T-helper 17 cell (primary cell): ENCODE data around the gene POLR2J3. TPM values are rescaled to one million over a fixed set of nuclear protein-coding genes. Genes with fewer than 3 reads are reported as not detected.
"Not testable (repeated sequence)": the region's sequence is repeated elsewhere in the genome, so short reads cannot be mapped to it uniquely, and the experiment has no call there.

Experiments used
- ATAC-seq: fragments of 150-1000 bp; cut with Tn5 transposase; 2 replicates; pipeline ENCODE4 v1.10.0; 2021; ENCODE audit warnings: mild to moderate bottlenecking, moderate library complexity
- DNase-seq, 3 donors: peaks; one replicate each; pipeline versions ENCODE4 v3.0.0 to v3.0.0-alpha.2; 2020 to 2021
- H3K9me3 ChIP-seq: one replicate; pipeline ENCODE4 v1.7.0; 2013; ENCODE audit warnings: low read length, mild to moderate bottlenecking; ENCODE audit not compliant: control insufficient read depth, poor library complexity, severe bottlenecking
- H3K27ac Mint-ChIP-seq: one replicate; pipeline ENCODE4 v1.8.0; 2022; ENCODE audit warnings: mild to moderate bottlenecking, moderate library complexity, mixed read lengths
- H3K27me3 Mint-ChIP-seq: one replicate; pipeline ENCODE4 v1.8.0; 2022; ENCODE audit warnings: mixed read lengths
- H3K36me3 Mint-ChIP-seq: one replicate; pipeline ENCODE4 v1.8.0; 2022; ENCODE audit warnings: low read depth, mixed read lengths
- H3K4me1 Mint-ChIP-seq: one replicate; pipeline ENCODE4 v1.8.0; 2022; ENCODE audit warnings: mild to moderate bottlenecking, mixed read lengths
- H3K4me3 Mint-ChIP-seq: one replicate; pipeline ENCODE4 v1.8.0; 2022; ENCODE audit warnings: mild to moderate bottlenecking, moderate library complexity, mixed read lengths
- total RNA-seq, 4 donors: library from RNA in 2 of 4; stranded (reverse) in 2 of 4; gene quantifications; one replicate each; pipeline ENCODE4 v1.2.3 and lab custom pipeline; 2022 to 2026

The POLR2J3 gene
- total RNA-seq, 2 donors from 2014 or later = 102 to 124 TPM

DNA sequence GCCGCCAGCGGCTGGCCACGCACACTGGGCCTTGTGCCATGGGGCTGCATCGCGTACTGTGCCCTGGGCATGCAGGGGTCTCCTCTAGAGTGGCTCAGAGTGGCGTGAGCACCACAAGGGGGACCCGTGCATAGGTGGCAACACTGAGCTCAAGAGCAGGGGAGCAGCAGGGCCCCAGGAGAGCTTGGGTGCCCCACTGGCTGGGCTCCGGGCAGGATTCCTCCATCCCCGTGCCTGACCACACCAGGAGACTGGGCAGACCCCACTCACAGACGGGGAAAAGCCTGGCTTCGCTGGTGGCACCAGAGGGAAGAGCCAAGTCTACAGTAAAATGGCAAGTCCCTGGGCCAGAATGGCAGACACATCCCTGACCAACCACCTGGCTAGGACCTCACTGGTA, 3.8 kb downstream of the POLR2J3 start:
- not testable (repeated sequence) for H3K36me3 Mint-ChIP-seq, DNase-seq, H3K9me3 ChIP-seq, H3K4me1 Mint-ChIP-seq, H3K4me3 Mint-ChIP-seq, ATAC-seq, H3K27me3 Mint-ChIP-seq, H3K27ac Mint-ChIP-seq

DNA sequence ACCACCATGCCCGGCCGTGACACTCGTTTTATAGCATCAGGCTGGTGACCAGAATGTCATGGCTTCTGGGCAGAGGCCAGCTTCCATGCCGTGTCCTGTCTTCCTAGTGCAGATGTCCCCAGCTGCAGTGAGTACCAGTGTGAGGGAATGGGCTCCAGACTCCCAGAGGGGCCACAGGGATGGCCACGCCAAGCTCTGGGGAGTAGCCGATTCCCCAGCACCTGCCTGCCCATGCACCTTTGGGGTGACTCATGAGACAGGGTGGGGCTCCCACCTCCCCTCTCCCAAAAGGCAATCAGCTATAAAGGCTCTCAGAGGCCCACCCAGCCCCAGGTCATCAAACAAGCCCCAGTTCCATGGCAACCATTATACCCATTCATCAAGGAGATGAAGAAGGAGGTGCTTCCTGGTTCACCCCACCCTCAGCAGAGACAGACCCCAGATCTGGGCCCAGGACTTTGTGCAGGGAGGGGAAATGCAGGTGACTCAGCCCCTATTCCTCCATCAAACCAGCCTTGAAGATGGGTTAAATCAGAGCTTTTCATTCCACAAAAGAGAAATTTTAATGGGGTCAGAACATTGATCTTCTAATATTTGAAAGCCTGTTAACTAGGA, 21.5 kb downstream of the POLR2J3 start, which contains the start of gene SPDYE2:
SPDYE2 (plus strand) TSS at position 419 of the 615 bp plus-strand sequence. CDS start 2,030 bp downstream, outside the sequence.
- not testable (repeated sequence) for DNase-seq, H3K27ac Mint-ChIP-seq, H3K4me3 Mint-ChIP-seq, H3K4me1 Mint-ChIP-seq, ATAC-seq, H3K36me3 Mint-ChIP-seq, H3K27me3 Mint-ChIP-seq, H3K9me3 ChIP-seq

DNA sequence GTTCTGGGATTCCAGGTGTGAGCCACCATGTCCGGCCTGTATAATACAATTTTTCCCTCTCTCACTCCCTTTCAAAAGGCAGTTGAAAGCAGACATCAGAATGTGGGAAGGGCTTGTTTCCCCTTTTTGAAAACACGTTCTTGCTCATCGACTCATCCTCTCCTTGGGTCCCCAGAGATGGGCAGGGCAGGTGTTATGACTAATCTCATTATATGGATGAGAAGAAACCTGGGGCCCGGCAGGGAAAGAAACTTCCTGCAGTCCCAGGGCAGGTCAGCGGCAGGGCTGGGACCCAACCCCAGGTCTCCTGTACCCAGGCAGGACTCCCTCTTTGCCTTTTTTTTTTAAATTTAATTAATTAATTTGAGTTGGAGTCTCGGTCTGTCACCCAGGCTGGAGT, 26.0 kb downstream of the POLR2J3 start:
- not testable (repeated sequence) for H3K9me3 ChIP-seq, H3K36me3 Mint-ChIP-seq, DNase-seq, ATAC-seq, H3K4me3 Mint-ChIP-seq, H3K27ac Mint-ChIP-seq, H3K4me1 Mint-ChIP-seq, H3K27me3 Mint-ChIP-seq

DNA sequence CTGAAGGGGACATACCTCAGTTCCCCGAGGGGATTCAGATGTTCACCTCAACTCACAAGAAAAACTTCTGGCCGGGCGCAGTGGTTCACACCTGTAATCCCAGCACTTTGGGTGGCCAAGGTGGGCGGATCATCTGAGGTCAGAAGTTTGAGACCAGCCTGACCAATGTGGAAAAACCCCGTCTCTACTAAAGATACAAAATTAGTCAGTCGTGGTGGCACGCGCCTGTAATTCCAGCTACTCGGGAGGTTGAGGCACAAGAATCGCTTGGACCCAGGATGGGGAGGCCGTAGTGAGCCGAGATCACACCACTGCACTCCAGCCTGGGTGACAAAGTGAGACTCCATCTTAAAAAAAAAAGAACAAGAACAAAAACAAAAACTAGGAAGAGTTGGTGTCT, 27.1 kb downstream of the POLR2J3 start:
- not testable (repeated sequence) for H3K27ac Mint-ChIP-seq, ATAC-seq, H3K4me3 Mint-ChIP-seq, H3K27me3 Mint-ChIP-seq, H3K9me3 ChIP-seq, DNase-seq, H3K4me1 Mint-ChIP-seq, H3K36me3 Mint-ChIP-seq

DNA sequence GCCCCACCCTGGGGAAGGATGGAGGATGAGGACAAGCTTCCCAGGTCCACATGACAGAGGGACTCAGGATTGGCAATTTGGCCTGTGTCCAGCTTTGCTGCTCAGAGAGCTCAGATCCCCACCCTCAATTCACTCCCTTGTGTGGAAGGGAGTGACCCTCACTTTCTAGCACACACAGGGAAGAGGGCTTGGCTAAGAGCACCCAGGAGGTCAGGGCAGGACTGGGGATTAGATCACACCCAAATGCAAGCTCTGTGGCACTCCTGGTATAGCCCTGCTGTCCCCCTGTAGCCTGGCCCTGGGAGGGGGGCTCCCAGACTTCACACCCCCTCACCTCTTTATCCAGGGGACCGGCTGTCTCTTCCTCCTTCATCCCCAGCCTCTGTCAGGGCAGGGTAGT, 28.0 kb downstream of the POLR2J3 start:
- not testable (repeated sequence) for H3K36me3 Mint-ChIP-seq, H3K9me3 ChIP-seq, ATAC-seq, H3K4me3 Mint-ChIP-seq, H3K27me3 Mint-ChIP-seq, DNase-seq, H3K27ac Mint-ChIP-seq, H3K4me1 Mint-ChIP-seq

DNA sequence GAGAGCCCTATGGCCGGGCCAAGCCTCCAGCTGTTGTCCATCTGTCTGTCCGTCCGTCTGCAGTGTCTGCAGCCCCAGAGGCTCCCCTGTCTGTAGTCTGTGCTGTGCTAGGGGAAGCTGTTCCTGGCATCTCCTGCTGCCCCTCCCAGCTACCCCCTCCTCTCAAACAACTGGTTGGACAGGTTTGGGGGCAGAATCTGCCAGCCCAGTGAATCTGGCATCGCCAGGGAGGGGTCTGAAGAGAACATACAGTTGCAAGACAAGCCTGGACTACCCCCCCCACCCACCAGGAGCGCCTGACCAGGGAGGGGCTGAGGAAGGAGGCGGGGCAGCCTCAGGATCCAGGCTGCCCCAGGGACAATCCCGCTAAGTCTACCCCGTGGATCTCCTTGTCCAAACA, 28.8 kb downstream of the POLR2J3 start, which contains the start of gene UPK3BL2:
UPK3BL2 (minus strand) TSS at position 101 of the 400 bp plus-strand sequence; CDS start at position 41, 60 bp downstream.
- not testable (repeated sequence) for DNase-seq, H3K36me3 Mint-ChIP-seq, H3K9me3 ChIP-seq, ATAC-seq, H3K4me3 Mint-ChIP-seq, H3K27ac Mint-ChIP-seq, H3K27me3 Mint-ChIP-seq, H3K4me1 Mint-ChIP-seq

DNA sequence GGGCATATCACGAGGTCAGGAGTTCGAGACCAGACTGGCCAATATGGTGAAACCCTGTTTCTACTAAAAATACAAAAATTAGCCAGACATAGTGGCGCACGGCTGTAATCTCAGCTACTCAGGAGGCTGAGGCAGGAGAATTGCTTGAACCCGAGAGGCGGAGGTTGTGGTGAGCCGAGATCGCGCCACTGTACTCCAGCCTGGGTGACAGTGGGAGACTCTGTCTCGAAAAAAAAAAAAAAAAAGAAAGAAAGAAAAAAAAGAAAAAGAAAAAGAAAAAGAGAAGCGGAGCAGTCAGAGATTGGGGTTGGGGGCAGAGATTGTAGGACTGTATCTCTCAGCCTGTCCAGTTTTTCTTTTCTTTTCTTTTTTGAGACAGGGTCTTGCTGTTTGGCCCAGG, 29.6 kb downstream of the POLR2J3 start:
- not testable (repeated sequence) for DNase-seq, H3K36me3 Mint-ChIP-seq, ATAC-seq, H3K27ac Mint-ChIP-seq, H3K9me3 ChIP-seq, H3K4me1 Mint-ChIP-seq, H3K27me3 Mint-ChIP-seq, H3K4me3 Mint-ChIP-seq

DNA sequence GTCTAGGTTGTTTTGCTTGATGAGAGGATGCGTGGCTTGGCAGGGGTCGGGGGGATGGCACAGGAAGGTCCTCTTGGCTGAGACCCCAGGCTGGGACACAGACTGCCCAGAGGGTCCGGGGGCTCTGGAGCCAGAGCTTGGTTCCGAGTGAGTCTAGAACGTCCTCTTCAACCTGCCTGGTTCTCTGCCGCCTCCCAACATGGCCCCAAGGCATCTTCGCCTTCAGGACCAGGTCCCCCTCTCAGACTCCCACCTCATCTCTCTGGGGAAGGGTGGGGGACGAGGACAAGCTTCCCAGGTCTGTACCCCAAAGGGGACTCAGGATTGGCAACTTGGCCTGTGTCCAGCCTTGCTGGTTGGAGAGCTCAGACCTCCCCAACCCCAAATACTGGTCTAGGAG, 30.3 kb downstream of the POLR2J3 start:
- ATAC-seq, DNase-seq, H3K4me1 Mint-ChIP-seq, H3K27ac Mint-ChIP-seq, H3K9me3 ChIP-seq, H3K27me3 Mint-ChIP-seq, H3K4me3 Mint-ChIP-seq, H3K36me3 Mint-ChIP-seq: not testable (repeated sequence)

DNA sequence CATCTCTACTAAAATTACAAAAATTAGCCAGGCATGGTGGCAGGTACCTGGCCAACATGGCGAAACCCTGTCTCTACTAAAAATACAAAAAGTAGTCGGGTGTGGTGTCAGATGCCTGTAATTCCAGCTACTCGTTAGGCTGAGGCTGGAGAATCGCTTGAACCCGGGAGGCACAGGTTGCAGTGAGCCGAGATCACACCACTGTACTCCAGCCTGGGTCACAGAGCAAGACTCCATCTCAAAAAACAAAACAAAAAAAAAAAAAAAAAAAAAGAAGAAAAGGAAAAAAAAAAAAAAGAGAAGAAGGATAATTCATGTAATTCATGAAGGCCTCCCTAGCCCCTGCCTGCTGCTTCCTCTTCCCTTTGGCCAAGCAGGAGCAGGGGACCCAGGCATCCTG, 31.8 kb downstream of the POLR2J3 start:
- not testable (repeated sequence) for H3K4me3 Mint-ChIP-seq, H3K9me3 ChIP-seq, DNase-seq, H3K4me1 Mint-ChIP-seq, H3K27ac Mint-ChIP-seq, H3K36me3 Mint-ChIP-seq, ATAC-seq, H3K27me3 Mint-ChIP-seq

DNA sequence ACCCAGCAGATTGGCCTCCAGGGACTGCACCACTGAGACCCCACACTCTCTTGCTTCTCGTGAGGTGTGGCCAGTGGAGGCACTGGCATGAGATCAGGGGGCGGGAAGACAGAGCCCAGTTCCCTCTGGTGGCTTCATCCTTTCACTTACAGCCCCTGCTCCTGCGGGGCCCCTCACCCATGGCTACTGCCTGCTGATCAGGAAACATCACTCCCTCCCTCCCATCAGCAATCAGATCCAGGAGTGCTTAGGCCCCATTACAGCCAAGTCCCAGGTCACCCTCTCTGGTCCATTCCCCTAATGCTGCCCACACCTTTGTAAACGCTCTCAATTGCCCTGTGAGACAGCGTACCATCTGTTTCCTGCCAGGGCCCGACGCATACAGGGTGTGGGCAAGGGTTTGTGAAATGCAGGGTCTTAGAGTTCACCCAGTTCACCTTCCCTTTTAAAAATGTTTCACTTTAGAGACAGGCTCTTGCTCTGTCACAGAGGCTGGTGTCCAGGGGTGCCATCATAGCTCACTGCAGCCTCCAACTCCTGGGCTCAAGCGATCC, 37.2 kb downstream of the POLR2J3 start:
- not testable (repeated sequence) for H3K4me1 Mint-ChIP-seq, ATAC-seq, H3K4me3 Mint-ChIP-seq, H3K36me3 Mint-ChIP-seq, DNase-seq, H3K27ac Mint-ChIP-seq, H3K9me3 ChIP-seq, H3K27me3 Mint-ChIP-seq

DNA sequence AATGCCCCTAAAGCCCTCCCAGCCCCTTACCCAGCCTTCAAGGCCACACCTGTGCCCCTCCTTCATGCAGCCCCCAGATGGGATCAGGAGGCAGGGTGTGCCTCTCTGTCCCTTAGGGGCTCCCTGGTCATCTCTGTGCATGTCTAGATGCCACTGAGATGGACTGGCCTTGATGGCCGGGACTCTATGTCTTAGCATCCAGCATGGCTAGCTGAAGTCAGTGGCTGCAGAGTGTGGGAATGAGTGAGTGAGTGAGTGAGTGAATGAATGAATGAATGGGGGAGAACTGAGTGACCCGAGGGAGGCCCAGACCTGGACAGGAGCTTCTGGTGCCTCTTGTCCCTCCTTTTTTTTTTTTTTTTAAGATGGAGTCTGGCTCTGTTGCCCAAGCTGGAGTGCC, 40.3 kb downstream of the POLR2J3 start:
- H3K9me3 ChIP-seq, ATAC-seq, DNase-seq, H3K36me3 Mint-ChIP-seq, H3K4me1 Mint-ChIP-seq, H3K4me3 Mint-ChIP-seq, H3K27ac Mint-ChIP-seq, H3K27me3 Mint-ChIP-seq: not testable (repeated sequence)

DNA sequence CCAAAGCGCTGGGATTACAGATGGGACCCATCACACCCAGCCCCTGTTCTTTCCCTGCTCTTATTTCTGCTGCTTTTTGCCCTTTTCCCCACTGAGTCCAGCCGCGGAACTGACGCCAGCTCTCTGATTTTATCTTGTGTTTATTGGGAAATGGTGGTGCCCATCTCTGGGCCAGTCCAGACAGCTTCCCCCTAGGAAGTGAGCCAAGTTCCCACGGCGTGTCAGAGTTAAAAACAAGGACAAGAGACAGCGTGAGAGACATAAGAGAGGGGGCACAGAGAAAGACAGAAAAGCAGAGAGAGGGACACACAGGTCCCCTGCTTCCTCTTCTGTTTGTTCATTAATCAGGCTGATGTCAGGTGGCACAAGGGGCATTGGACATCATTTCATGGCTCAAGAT, 40.8 kb downstream of the POLR2J3 start:
- not testable (repeated sequence) for H3K9me3 ChIP-seq, H3K4me1 Mint-ChIP-seq, H3K27me3 Mint-ChIP-seq, H3K4me3 Mint-ChIP-seq, DNase-seq, ATAC-seq, H3K36me3 Mint-ChIP-seq, H3K27ac Mint-ChIP-seq

DNA sequence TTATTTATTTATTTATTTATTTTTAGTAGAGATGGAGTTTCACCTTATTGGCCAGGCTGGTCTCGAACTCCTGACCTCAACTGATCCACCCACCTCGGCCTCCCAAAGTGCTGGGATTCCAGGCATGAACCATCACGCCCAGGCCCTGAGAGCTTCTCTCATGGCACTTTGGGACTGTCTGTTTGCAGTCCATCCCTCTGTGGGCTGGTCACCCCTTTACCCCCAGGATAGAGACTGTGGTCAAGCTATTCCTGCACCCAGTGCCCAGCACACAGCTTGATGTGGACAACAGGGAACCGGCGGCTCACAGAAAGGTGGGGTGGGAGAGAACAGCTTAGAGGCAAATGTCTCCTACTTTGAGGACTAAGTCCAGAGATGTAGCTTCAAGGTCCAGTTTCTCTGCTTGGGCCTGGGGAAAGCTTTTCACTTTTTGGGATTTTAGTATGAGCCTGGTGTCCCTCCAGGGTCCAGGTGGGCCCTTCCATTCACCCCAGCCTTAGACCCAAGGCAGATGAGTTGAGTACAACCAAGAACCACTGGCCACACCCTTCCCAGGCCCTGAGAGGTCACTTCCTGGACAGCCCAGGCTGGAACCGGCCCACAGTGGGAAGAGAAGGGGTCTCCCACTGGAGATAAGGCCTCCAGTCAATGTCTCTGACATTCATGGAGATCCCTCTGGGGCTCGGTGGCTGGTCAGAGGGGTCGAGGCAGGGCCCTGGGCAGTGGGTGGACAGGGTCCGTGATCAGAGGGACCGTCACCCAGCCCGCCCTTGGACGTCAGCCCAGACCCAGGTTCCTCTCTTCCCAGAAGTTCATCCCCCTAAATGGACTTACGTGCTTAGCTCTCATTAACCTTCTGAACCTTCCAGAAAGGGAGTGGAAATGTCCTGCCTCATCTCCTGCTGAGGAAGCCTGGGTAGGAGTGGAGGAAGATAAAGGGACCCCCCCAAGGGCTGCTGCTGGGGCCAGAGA, 44.3 kb downstream of the POLR2J3 start:
- DNase-seq = not testable (repeated sequence)

More for the DNA sequence above, 44.3 kb downstream of the POLR2J3 start:
- not testable (repeated sequence) for H3K27ac Mint-ChIP-seq, H3K9me3 ChIP-seq, ATAC-seq, H3K27me3 Mint-ChIP-seq, H3K36me3 Mint-ChIP-seq, H3K4me3 Mint-ChIP-seq, H3K4me1 Mint-ChIP-seq
